Rectal smooth muscle tissue (tissue), 1 donor: ENCODE results near the gene IQCK.

Experiments used
- H3K27ac ChIP-seq: one replicate; pipeline ENCODE4 v1.7.0; 2013; ENCODE audit warnings: low read depth, low read length, inconsistent platforms
- H3K27me3 ChIP-seq: one replicate; pipeline ENCODE4 v1.7.0; 2013; ENCODE audit warnings: low read length; ENCODE audit not compliant: control insufficient read depth, insufficient read depth
- H3K36me3 ChIP-seq: one replicate; pipeline ENCODE4 v1.7.0; 2013; ENCODE audit warnings: low read length; ENCODE audit not compliant: control insufficient read depth, insufficient read depth
- H3K4me1 ChIP-seq: one replicate; pipeline ENCODE4 v1.7.0; 2013; ENCODE audit warnings: low read length; ENCODE audit not compliant: control insufficient read depth, insufficient read depth
- H3K4me3 ChIP-seq: one replicate; pipeline ENCODE4 v1.7.0; 2013; ENCODE audit warnings: low read length
- H3K9ac ChIP-seq: one replicate; pipeline ENCODE4 v1.7.0; 2013; ENCODE audit warnings: low read length

Gene IQCK

DNA sequence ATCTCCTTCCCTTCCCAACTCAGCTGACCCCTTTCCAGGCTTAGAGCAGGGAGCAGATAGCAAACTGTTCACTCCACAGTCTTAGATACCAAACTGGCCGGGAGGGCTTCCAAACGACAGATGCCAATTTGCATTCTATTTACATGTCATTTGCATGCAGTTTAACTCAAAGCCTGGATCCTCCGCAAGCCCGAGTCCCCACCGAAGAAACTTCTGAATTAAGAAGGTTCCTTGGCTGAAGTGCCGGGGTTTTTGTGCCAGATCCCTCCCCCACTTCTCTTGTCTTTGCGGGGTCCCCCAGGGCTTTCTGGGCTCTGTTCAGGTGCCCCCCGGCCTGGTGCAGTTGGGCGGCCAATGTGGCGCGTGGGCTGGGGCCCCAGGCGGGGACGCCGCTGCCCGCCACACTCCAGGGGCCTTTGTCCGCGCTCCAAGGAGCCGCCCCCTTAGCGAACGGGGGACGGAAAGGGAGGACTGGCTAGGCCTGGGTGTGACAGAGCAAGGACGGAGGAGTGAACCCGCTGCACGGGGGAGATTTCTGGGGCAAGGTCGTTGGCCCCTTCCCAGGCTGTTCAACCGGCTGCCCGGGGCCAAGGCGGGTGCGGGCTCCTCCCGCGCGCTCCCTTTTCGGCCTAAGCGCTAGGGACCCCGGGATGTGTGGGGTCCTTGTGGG, 165.4 kb downstream of the IQCK start:
- H3K27me3 ChIP-seq: peaks cover 11% of the 10 kb centered on the region
- H3K27ac ChIP-seq: no peak overlapping the region
- peak overlapping the region; percentile 66 for H3K4me3 ChIP-seq
- H3K36me3 ChIP-seq: no peaks in the 10 kb centered on the region
- H3K9ac ChIP-seq: no peak overlapping the region
- peaks cover 8% of the 10 kb centered on the region for H3K4me1 ChIP-seq

- no peak overlapping the region for H3K27ac ChIP-seq
Observed at GRCh38 chr16:19883966-19884485, 166.0 kb downstream of the IQCK start.

DNA sequence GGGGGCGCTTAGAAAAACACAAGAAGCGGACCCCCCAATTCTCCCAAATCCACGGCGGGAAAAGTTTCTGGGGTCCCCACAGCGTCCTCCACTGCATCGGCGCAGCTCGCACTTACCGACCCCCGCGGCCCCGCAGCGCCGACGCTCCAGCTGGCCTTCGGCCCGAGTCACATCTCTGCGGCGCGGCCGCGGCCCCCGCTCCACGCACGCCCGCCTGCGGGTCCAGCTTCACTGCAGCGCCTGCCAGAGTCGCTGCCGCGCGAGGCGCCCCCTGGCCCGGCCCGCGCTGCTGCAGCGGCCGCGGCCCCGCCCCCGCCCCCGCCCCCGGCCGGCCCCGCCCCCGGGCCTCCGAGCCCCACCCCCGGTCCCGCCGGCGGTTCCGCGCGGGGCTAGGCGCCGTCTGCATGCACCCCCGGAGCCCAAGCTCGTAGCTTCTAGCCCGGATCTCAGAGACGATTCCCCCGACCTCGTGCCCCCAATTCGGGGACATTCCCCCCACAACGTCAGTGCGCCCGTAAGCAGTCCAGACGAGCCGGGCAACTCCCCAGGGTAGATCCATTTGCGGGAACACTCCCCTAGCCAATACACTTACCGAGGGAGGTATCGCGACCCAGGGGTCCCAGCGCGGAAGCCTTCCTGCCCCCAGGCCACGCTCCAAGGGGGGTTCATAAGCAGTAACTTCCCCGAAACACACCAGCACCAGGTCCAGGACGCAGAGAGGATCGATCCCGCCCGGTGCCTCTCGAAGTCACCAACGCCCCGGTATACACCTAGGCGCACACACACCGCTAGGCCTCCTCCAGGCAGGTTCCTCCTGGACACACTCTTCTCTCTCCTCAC, 166.8 kb downstream of the IQCK start, which contains the start of gene GPRC5B:
GPRC5B (minus strand) TSS at position 238 of the 840 bp plus-strand sequence. CDS start 12,003 bp downstream, outside the sequence.
- Histone ChIP-seq H3K27ac (no peak within 1 kb of the TSS), H3K27me3 (peaks cover 11% of the 10 kb centered on the region), H3K4me3 (peak within 1 kb of the TSS; percentile 77), H3K9ac (peak within 1 kb of the TSS; percentile 3), H3K36me3 (no peaks in the 10 kb centered on the region), H3K4me1 (peaks cover 8% of the 10 kb centered on the region)

More at GRCh38 chr16:19883966-19884485, 166.0 kb downstream of the IQCK start:
- Histone ChIP-seq H3K4me3 (peak overlapping the region; percentile 69), H3K4me1 (peaks cover 8% of the 10 kb centered on the region), H3K9ac (no peak overlapping the region), H3K27me3 (peaks cover 11% of the 10 kb centered on the region), H3K36me3 (no peaks in the 10 kb centered on the region)

- Histone ChIP-seq H3K4me3 (peak overlapping the region; percentile 77), H3K36me3 (no peaks in the 10 kb centered on the region), H3K27me3 (peaks cover 11% of the 10 kb centered on the region), H3K27ac (no peak overlapping the region), H3K4me1 (peaks cover 8% of the 10 kb centered on the region), H3K9ac (no peak overlapping the region)
Observed at GRCh38 chr16:19885451-19886072, 167.5 kb downstream of the IQCK start.

- no peak overlapping the region for H3K27ac ChIP-seq
- H3K9ac ChIP-seq: no peak overlapping the region
- peaks cover 8% of the 10 kb centered on the region for H3K4me1 ChIP-seq
- peak overlapping the region; percentile 77 for H3K4me3 ChIP-seq
- H3K27me3 ChIP-seq: peaks cover 11% of the 10 kb centered on the region
- H3K36me3 ChIP-seq: no peaks in the 10 kb centered on the region
Observed at GRCh38 chr16:19886073-19886941, 168.2 kb downstream of the IQCK start.

DNA sequence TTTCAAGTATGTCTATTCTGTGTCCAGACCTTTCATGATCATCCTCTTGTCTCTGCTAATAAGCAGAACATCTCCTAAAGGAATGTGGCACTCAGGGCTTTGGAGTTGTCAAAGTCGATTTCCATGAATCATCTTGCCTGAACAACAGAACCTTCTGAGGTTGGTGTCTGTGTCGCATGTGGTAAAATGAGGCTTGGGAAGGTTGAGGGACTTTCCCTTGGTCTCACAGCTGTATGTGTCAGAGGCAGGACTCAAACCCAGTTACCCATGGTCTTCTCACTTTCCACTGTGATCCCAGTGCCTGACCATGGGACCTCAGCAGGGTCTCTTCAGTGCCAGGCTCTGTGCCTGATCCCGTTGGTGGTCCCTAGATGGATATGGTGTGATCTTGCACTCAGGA, 170.8 kb downstream of the IQCK start:
- H3K27ac ChIP-seq: no peak overlapping the region
- no peaks in the 10 kb centered on the region for H3K36me3 ChIP-seq
- peaks cover 11% of the 10 kb centered on the region for H3K27me3 ChIP-seq
- no peak overlapping the region for H3K4me3 ChIP-seq
- peaks cover 6% of the 10 kb centered on the region for H3K4me1 ChIP-seq
- no peak overlapping the region for H3K9ac ChIP-seq

DNA sequence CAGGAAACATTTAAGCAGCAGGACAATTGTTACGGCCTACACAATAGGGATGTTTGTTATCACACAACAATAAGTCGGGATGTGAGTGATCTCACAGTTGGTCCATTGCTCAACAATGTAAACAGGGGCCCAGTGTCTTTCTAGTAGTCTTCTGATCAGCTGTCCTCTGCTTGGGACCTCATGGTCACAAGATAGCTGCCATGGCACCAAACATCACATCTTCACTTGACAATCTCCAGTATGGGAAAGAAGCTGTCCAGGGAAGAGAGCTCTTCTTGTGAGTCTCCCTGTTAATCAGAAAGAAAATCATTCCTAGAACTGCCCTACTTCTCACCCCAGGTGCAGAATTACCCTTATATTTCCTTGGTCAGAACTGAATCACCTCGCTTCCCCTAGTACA, 172.8 kb downstream of the IQCK start:
- no peak overlapping the region for H3K27ac ChIP-seq
- H3K27me3 ChIP-seq: peaks cover 3% of the 10 kb centered on the region
- H3K36me3 ChIP-seq: no peaks in the 10 kb centered on the region
- no peak overlapping the region for H3K9ac ChIP-seq
- peaks cover 5% of the 10 kb centered on the region for H3K4me1 ChIP-seq
- no peak overlapping the region for H3K4me3 ChIP-seq

DNA sequence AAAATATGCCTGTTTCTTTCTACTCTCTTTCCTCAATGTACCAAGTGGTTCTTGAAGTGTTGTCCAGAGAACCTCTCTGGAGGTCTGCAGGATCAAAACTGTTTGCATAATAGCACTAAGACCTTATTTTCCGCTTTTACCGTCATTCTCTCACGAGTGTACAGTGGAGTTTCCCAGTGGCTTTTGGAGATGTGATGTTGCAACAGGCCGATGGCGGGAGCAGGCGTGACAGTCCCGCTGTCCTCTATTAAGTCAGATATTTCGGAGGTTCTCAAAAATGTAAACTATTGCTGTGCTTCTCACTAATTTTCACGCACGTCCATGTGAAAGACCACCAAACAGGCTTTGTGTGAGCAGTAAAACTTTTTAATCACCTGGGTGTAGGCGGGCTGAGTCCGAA, 174.8 kb downstream of the IQCK start:
- Histone ChIP-seq H3K27me3 (no peaks in the 10 kb centered on the region), H3K27ac (no peak overlapping the region), H3K36me3 (no peaks in the 10 kb centered on the region), H3K4me1 (no peaks in the 10 kb centered on the region), H3K9ac (no peak overlapping the region), H3K4me3 (no peak overlapping the region)

DNA sequence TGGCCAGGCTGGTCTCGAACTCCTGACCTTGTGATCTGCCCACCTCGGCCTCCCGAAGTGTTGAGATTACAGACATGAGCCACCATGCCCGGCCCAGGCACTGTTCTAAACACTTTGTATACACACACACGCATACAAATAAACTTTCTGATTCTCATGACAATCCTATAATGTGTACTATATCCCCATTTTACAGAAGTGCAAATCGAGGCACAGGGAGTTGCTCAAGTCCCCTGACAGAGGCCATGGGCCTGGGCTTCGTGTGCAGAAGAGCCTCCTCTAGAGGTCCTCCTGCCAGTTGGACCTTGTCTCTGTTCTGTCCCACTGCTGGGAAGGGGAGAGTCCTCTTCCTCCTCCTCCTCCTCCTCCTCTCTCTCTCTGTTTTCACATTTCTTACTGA, 176.5 kb downstream of the IQCK start:
- Histone ChIP-seq H3K27me3 (peaks cover 3% of the 10 kb centered on the region), H3K4me3 (no peak overlapping the region), H3K9ac (no peak overlapping the region), H3K27ac (no peak overlapping the region), H3K36me3 (no peaks in the 10 kb centered on the region), H3K4me1 (no peaks in the 10 kb centered on the region)

- no peaks in the 10 kb centered on the region for H3K36me3 ChIP-seq
- H3K27ac ChIP-seq: no peak overlapping the region
- H3K9ac ChIP-seq: no peak overlapping the region
- H3K4me1 ChIP-seq: no peaks in the 10 kb centered on the region
- H3K4me3 ChIP-seq: no peak overlapping the region
- H3K27me3 ChIP-seq: peaks cover 3% of the 10 kb centered on the region
Observed at GRCh38 chr16:19896951-19897350, 178.9 kb downstream of the IQCK start.

DNA sequence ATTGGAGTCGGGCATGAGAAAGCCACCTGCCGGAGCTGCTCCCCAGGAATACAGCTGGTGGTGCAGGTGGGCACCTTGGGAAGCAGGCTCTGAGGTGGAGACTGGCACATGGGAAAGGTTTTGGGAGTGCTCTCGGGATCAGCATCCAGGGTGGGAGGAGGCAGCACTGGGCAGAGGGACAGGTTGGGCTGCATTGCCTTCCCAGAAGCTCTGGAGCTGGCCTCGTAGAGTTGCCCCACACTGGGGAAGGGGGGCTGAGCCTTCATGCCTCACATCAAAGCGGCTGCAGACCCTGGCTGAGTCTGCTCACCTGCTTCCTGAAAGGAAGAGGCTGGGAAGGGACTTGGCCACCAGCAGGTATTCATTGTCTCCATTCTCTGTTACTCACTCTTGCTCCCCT, 180.1 kb downstream of the IQCK start:
- Histone ChIP-seq H3K27ac (no peak overlapping the region), H3K36me3 (no peaks in the 10 kb centered on the region), H3K4me3 (no peak overlapping the region), H3K27me3 (peaks cover 3% of the 10 kb centered on the region), H3K9ac (no peak overlapping the region), H3K4me1 (no peaks in the 10 kb centered on the region)
